GM18861 (cell line): ENCODE results near the gene MAB21L4.

Source experiments
- ATAC-seq: cut with Tn5 transposase; IDR thresholded peaks from one replicate; pipeline ENCODE4 v1.9.1; 2021; ENCODE audit not compliant: unreplicated experiment

MAB21L4 gene

DNA sequence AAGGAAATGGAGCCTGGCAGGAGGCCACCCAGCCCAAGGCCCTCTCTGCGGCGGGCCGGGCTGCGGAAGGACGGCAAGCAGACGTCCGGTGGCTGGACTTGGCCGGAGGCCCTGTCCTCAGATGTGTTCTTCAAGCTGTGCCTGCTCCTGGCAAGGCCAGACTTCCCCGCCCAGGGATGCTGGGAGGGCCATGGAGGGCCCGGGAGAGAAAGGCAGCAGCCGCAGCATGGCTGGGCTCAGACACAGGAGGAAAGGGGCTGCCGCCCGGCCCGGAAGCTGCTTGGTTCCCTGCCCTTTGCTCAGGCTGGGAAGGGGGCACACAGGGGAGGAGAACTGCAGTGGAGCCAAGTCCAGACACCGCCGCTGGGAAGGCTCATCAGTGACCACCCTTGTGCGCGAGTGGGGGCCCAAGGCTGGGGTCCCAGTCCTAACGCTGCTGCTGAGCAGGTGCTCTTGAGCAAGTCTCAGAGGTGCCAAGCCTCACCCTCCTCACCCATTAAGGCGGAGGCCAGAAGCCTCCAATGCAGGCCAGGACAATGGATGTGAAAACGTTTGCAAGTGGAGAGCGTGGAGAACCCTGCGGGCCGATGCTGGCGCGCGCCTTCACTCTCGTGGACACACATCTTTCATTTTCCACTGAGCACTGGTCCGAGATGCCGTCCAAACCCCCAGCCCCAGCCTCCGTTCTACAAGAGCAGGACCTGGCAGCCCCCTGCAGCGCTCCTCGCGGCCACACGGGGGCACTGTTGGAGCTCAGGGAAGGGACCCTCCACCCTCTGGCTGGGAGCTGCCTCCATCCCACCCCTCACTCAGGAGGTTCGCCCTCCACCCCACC, 18.1 kb upstream of the MAB21L4 start:
- ATAC-seq, result no peak

DNA sequence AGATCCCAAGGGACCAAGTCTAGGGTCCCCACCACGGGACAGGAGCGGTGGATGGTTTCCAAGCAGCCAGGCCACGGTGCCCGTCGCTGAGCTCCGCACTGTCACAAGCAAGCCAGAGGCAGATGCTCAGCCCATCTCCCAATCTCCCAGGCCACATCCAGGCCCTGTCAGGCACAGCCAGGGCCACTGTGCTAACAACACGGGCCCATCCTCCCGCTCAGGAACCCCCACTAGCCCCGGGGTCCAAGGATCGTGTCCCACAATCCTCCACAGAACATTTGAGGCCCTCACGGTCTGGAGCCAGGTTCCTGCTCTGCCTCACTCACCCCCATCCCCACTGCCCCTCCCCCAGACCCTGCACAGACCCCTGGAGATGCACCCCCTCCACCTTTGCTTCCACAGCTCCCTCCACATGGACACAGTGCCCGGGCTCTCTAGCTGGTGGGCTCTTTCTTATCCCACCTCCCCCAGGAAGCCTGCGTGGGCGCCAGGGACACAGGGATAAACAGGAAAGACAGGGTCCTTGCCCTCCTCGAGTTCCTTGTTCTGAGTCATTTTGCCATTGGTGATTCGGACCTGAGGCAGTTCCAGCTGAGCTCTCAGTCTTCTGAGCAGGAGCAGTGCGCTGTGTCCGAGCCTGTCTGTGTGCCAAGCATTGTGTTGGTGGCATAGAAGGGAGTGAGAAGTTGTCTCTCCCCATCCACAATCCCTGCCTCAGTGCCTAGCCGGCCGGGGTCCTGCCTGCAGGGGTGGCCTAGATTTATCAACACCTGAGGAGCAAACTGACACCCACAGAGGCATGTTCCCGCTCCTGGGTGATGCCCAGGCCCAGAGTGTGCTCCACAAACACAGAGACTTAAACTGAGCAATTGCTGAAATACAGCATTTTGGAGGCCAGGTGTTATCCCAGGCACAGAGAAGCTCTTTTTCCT, 17.2 kb upstream of the MAB21L4 start:
- ATAC-seq, result no peak

DNA sequence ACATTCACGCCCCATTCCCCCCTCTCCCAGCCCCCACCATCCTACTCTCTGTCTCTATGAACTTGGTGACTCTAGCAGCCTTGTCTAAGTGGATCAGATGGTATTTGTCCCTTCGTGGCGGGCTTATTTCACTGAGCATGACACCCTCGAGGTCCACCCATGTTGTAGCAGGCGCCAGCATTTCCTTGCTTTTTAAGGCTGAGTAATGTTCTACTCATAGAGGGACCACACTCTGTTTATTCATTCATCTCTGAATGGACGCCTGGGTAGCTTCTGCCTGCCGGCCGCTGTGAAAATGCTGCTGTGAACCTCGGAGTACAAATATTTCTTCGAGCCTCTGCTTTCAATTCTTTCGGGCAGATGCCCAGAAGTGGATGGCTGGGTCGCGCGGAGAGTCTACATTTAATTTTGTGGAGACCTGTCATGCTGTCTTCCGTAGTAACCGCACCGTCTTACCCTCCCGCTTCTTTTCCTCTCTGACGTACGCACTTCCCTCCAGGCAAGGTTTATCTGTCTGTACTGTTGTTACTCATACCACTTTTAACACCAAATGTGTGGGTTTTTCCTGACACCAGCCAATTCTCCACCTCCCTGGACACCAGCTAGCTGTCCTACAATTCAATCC, 15.8 kb upstream of the MAB21L4 start:
- no peak for ATAC-seq

DNA sequence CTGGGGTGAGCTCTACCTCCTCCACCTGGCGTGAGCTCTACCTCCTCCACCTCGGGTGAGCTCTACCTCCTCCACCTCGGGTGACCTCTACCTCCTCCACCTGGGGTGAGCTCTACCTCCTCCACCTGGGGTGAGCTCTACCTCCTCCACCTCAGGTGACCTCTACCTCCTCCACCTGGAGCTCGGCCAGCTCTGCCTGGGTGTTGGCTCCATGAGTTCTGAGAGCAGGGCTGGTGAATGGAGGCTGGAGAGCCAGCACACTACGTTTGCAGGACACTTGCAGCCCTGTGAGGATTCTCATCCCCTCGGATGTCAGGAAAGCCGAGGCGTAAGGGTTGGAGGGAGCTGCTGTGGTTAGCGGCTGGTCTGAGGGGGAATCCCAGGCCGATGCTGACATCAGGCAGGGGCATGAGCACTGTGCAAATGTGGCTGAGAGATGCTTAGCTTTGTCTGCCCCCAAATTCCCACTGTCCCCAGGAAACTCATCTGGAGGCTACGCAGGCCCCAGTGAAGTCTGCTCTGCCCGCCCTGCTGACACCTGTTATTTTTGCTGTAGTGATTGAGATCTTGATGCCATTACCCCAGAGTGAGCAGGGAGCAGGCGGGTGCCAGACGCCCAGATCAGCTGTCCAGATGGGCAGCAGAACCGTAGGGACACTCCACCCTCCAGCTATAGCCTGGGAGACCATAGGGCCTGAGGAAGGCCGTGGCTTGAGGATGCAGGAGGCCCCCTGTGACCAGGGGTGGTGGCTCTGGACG, 13.4 kb upstream of the MAB21L4 start:
- no peak for ATAC-seq

DNA sequence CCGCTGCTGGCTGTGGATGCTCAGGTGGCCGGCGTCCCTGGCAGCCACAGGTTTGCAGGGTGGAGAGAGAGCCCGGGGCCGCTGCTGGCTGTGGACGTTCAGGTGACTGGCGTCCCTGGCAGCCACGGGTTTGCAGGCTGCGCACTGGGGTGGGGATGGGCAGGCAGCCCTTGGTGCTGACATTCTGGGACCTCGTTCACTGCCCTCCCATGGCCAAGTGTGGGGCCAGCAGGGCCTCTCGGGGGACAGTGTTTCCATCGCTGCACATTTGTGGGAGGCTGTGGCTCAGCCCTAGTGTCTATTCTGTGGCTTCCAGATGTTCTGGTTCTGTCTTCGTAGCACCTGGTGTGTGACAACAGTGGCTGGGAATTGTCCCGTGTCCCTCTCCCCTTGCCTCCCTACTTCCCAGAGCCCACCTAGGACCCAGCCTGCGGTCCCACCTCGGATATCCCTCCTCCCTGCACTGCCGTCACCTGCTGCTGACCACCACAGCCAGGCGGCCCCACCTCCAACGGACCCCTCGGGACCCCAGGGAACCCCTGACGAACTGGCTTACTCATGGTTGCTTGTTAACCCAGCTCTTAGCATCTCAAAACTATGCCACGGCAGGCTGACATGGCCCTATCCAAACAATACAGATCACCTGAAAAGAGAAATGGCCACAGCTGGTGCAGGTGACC, 11.1 kb upstream of the MAB21L4 start:
- no peak for ATAC-seq

DNA sequence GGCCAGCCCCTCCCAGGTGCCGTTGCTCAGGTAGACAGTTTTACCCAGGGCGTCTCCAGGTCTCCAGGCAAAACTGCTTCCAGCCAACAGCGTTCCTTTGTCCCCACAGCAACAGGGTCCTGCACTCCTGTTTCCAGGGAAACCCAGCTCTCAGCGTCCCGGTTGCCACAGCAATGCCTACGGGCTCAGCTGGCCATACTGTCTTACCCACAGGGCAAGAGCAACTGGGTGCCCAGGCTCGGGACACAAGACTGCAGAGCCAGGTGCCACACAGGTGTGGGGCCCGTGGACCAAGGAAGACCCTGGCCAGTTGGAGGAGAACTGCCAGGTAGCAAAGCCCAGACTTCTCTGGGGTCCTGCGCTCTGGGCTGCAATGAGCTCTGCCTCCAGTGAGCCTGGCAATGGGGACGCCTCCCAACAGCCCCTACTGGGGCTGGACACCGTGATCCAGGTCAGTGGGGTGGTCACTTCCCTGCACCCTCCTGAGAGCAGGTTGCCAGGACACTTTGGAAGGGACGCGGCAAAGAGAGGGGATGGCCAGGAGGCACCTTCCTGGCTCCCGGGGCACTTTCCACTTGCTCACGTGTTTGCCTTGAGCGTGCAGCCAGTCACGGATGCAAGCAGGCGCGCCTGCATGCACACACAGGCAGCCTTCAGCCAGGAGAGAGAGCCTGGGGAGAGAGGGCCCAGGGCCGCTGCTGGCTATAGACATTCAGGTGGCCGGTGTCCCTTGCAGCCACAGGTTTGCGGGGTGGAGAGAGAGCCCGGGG, 10.4 kb upstream of the MAB21L4 start, which contains the start of gene CROCC2:
Gene CROCC2 (plus strand): TSS at position 196 of the 770 bp plus-strand sequence. CDS start 178 bp downstream, at position 374.
- no peak for ATAC-seq

DNA sequence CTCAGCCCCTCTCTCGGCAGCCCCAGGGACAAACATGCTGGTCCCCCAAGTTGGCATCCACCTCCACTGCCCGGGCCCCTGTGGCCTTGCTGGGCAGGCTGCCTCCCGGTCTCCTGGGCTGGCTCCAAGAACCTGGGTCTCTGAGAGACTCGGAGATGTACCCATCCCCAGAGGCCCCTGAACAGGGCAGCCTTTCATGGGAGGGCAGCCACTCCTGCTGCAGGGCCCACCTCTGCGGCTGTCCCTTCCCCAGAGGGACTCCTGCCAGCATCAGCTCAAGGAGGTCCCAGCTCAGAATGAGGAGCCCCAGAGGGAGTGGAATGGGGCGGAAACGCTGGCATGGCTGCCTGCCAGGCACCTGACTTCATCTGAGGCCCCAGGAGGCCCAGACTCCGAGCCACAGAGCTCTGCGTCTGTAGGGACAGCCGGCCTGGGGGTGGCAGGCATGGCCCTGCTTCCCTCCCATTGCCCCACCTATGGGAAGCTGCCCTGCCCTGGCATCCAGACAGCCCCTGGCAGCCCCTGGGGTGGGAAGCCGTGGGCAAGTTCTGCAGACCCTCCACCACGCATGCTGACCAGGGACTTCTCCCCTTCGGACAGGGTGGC, 9.3 kb upstream of the MAB21L4 start:
- ATAC-seq, result no peak

DNA sequence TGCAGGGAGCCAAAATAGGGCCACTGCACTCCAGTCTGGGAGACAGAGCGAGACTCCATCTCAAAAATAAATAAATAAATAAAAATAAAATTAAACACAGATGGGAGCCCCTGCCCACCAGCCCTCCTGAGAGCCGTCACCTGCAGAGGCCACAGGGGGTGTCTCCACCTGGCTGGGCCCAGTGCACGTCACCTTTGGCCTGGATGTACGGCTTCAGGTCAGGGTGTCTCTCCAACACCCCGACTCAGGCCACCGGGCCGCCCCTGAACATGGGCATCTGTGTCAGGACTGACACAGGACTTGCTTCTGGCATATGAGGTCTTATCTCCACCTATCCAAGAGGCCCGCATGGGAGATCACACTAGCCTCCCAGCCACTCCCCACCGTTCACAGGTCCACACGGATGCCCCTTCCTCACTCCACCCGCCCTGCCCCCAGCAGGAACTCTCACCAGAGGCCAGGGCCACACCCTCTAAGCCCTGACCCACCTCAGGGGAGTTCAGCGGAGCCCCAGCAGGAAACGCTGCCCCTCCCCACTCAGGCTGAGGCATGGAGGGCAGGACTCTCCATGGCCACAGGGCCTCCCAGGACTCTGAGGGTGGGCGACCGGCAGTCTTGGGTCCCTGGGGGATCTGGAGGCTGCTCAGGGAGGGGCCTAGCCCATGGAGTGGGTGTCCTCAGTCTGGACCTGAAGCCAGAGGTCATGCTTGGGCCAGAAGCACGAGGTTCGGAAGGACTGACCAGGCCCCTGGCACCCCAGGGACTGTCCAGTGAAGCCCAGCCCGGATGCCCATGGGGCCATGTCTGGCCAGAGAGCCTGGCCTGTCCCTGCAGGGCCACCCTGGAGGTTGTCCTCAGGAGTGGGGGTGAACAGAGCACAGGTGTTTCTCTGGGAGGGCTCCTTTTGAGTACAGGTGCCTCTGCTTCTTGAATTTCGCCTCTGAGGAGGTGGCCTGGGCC, 8.5 kb upstream of the MAB21L4 start:
- ATAC-seq, result no peak

DNA sequence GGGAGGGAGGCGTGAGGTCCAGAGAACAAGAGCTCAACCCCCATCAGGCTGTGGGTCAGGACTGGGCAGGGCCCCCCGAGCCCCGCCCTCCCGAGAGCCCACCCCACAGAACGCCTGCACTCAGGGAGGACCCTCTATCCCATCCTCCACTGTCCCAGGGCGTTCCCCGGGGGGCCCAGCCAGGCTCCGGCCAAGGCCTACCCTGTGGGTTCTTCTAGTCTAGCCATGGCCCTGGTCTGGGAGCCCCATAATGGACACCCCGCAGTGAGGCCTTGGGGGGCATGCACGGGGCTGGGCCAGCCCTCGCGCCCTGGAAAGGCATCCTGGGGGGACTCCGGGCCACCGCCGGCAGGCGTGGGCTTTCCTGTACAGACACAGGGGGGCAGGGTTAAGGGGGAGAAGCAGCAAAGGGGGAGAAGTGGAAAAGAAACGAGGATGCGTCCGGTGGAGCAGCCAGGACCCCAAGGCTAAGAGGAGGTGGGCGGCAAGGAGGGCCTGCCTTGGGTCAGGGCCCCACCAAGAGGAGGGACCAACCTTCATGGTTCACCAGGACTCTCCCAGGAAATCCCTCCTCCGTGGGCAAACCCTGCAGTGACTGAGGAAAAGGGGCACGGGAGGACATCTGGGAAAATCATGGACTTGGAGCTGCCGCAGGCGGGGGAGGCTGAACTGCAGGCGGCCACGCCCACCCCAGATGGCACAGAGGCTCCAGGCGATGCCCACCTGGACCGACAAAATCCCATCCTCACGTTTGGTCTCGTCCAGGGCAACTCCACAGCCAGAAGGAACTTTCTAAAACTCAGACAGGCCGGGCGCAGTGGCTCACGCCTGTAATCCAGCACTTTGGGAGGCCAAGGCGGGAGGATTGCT, 7.5 kb upstream of the MAB21L4 start:
- no peak for ATAC-seq

DNA sequence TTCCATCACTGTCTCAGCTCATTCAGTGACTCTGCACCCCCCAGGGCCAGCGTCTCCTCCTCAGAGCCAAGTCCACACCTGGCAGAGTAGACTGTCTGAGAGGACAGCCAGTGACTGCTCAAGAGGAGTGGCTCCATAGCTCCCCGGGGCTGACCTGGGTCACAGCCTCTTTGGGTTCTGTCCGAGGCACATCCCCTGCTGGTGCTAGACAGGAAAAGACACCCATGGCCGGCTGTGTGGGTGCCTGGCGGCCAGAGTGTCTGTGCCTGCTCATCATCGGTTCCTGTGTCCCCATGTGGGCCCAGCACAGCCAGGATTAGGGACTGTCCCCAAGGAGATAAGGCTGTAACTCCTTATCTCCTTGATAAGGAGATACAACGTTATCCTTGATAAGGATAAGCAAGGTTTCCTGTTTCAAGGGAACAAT, 6.7 kb upstream of the MAB21L4 start:
- no peak for ATAC-seq

DNA sequence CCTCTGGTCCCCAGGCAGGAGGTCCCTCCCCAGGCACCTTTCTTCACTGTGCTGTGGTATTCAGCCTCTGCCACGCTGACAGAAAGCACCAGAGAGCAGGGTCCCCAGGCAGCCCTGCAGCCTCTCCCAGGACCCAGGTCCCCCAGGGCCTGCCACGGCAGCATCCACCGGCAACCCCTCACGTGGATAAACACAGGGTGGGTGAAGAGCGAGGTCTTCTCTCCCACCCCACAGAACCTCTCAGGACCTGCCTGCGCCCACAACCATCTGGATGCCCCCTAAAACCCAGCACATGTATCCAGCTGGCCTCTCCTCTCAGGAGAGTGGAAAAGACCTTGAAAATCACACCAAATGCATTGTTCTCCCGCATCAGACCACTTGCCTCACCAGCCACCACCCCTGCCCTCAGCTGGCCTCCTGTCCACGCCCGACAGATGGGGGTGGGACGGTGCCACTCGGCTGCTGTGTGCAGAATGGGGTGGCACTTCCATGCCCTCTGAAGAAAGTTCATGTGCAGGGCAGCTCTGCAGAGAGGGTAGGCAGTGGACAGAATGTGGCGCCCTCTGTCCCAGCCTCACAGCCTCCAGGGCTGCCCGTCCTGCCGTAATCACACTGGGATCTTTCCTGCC, 6.1 kb upstream of the MAB21L4 start:
- no peak for ATAC-seq

DNA sequence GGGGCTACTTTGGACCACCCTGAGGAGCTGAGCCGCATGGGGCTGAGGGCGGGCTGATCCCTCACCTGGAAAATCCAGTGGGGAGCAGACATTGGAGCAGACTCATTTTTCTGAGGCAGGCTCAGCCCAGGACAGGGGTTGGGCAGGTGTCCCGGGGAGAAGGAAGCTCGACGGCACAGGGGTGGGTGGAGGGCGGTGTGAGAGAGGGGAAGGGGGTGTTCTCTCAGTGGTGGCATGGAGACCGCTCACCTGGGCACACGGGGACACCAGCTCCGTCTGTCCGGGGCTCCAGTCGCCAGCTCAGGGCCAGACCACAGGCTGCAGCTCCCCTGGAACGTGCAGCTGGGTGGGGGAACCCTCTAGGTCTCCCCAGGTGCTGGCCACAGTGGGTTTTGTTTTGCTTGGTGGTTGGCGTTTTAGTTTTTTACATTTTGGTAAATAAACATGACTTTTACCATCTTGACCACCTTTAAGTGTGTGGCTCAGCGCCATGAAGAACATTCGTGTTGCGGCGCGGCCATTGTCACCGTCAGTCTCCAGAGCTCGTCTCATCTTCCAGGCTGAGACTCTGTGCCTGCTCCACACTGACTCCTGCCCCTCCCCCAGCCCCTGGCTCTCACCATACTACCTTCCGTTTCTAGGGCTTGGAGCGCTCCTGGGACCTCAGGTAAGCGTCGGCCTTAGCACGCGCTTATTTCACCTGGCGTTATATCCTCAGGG, 4.3 kb upstream of the MAB21L4 start:
- ATAC-seq, result no peak

DNA sequence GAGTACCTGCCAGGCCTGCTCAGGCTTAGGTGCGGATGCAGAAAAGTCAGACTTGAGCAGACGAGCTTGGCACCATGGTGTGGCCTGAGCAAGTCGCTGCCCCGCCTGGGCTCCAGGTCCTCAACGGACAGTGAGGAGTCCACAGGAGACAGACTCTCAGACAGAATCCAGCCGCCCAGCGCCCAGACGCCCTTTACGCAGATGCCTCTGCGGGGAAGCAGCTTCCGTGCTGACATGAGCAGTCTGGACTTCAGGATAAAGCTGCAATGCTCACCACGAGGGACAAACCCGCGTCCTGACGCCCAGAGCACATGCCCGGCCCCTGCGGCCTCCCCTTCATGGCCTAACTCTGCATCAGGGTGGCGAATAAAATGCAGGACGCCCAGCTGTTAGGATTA, 3.5 kb upstream of the MAB21L4 start:
- no peak for ATAC-seq

DNA sequence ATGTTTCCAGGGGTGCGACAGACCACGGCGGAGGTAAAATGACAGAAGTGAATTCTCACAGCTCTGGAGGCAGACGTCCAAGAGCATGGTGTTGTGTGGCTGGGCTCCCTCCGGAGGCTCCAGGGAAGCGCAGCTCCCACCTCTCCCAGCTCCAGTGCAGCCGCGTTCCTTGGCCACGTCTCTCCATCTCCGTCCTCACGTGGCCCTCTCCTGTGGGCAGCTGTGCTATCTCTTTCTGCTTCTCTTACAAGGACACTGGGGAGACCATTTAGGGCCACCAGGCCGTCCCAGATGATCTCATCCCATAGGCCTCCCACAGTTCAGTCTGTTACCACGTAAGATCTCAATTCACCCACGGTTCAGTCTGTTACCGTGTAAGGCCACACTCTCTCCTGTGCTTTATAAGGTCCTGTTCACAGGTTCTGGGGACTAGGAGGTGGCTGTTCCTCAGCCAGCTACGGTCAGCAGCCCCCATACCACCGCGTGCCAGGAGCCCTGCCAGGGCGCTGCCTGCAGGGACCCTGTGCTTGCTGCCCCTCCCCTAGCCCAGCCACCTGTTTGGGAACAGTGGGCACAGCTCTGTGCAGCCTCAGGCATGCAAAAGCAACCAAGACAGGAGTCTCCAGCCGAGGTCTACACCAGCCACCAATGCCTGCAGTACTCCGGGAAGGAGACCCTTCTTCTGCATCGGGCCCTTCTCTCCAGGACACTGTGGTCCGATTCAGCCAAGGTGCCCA, 2.9 kb upstream of the MAB21L4 start:
- ATAC-seq, result no peak

DNA sequence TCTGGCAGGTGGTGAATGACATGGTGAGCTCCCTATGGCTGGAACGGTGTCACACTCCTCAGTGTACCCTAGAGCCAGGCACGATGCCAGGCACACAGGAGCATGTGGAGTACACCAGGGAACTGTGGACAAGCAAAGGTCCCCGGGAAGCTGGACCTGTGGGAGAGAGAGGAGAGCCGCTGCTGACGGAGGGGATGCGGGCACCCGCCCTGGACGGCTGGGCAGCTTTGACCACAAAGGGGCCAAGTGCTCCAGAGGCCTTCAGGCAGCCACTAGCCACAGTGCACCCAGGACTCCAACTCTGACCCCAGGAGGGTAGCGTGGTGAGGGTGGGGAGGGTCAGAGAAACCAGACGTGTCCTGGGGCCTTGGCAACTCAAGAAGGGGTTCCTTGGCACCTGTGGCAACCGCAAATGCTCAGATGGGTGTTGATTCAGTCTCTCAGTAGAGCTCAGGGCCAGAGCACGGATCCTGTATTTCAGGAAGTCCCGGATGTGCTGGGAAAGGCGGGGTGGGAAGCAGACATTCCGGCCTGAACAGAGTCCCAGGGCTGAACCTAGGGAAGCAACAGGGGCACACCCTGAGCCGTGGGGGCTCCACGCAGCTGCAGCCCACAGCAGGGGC, 2.3 kb upstream of the MAB21L4 start:
- ATAC-seq, result no peak
